Measurements from ENCODE around the gene PPM1L. TPM values are rescaled to one million over a fixed set of nuclear protein-coding genes. Genes with fewer than 3 reads are reported as not detected.

Gene PPM1L
- total RNA-seq, 1 donor from 2014 or later, result 10.6 TPM

GRCh38 chr3:160916472-160916871 is 160.4 kb downstream of the PPM1L start:
- no peak for DNase-seq (ENCODE audit: low spot score in 2 of 2, unreplicated experiment in 2 of 2)
- H3K4me1 Mint-ChIP-seq, result peaks cover 21% of the 10 kb centered on the region
- H3K36me3 Mint-ChIP-seq, result peaks cover 1% of the 10 kb centered on the region
- H3K9me3 Mint-ChIP-seq, result peaks cover 8% of the 10 kb centered on the region
- no peak overlapping the region for H3K27ac Mint-ChIP-seq
- no peaks in the 10 kb centered on the region for H3K27me3 Mint-ChIP-seq (ENCODE audit: low read depth)
- TF ChIP-seq CTCF (IDR thresholded peaks at IDR 0.05; ENCODE audit: unreplicated experiment), result no peak
- H3K4me3 Mint-ChIP-seq, result no peak overlapping the region

- no peak for TF ChIP-seq CTCF (IDR thresholded peaks at IDR 0.05; ENCODE audit: unreplicated experiment)
- peaks cover 1% of the 10 kb centered on the region for H3K36me3 Mint-ChIP-seq
- H3K4me1 Mint-ChIP-seq, result peaks cover 21% of the 10 kb centered on the region
- no peak overlapping the region for H3K27ac Mint-ChIP-seq
- DNase-seq (ENCODE audit: low spot score in 2 of 2, unreplicated experiment in 2 of 2), result no peak
- no peaks in the 10 kb centered on the region for H3K27me3 Mint-ChIP-seq (ENCODE audit: low read depth)
- H3K4me3 Mint-ChIP-seq, result no peak overlapping the region
- no peaks in the 10 kb centered on the region for H3K9me3 Mint-ChIP-seq
Measured at GRCh38 chr3:160919942-160920341, 163.9 kb downstream of the PPM1L start.

- Mint-ChIP-seq H3K4me1 (peaks cover 21% of the 10 kb centered on the region), H3K4me3 (no peak overlapping the region), H3K27me3 (ENCODE audit: low read depth) (no peaks in the 10 kb centered on the region), H3K9me3 (no peaks in the 10 kb centered on the region), H3K36me3 (no peaks in the 10 kb centered on the region), H3K27ac (no peak overlapping the region)
- no peak for DNase-seq (ENCODE audit: low spot score in 2 of 2, unreplicated experiment in 2 of 2)
- TF ChIP-seq CTCF (IDR thresholded peaks at IDR 0.05; ENCODE audit: unreplicated experiment), result peak; percentile 70
Measured at GRCh38 chr3:160921020-160921635, 165.1 kb downstream of the PPM1L start.

- Mint-ChIP-seq H3K27me3 (ENCODE audit: low read depth) (no peaks in the 10 kb centered on the region), H3K4me3 (no peak overlapping the region), H3K9me3 (no peaks in the 10 kb centered on the region), H3K27ac (no peak overlapping the region), H3K36me3 (no peaks in the 10 kb centered on the region), H3K4me1 (peaks cover 4% of the 10 kb centered on the region)
- no peak for TF ChIP-seq CTCF (IDR thresholded peaks at IDR 0.05; ENCODE audit: unreplicated experiment)
- no peak for DNase-seq (ENCODE audit: low spot score in 2 of 2, unreplicated experiment in 2 of 2)
Measured at GRCh38 chr3:160924776-160925175, 168.7 kb downstream of the PPM1L start.

GRCh38 chr3:160927620-160928019 is 171.6 kb downstream of the PPM1L start:
- no peak for DNase-seq (ENCODE audit: low spot score in 2 of 2, unreplicated experiment in 2 of 2)
- Mint-ChIP-seq H3K36me3 (no peaks in the 10 kb centered on the region), H3K27me3 (ENCODE audit: low read depth) (no peaks in the 10 kb centered on the region), H3K9me3 (no peaks in the 10 kb centered on the region), H3K4me3 (no peak overlapping the region), H3K4me1 (peaks cover 24% of the 10 kb centered on the region), H3K27ac (no peak overlapping the region)
- no peak for TF ChIP-seq CTCF (IDR thresholded peaks at IDR 0.05; ENCODE audit: unreplicated experiment)
